SK-N-MC (cell line): ENCODE results near the gene TMEM41B.
"Not testable (repeated sequence)": the region's sequence is repeated elsewhere in the genome, so short reads cannot be mapped to it uniquely, and the experiment has no call there.

Experiments used
- DNase-seq: peaks from one replicate; pipeline ENCODE4 v3.0.0-alpha.2; 2011; ENCODE audit warnings: low read depth, low spot score
- H3K27ac ChIP-seq: fragments of 200-600 bp; sonication (generic); 2 replicates; pipeline ENCODE4 v1.5.1; 2016; ENCODE audit warnings: mixed run types
- H3K36me3 ChIP-seq: fragments of 200-600 bp; sonication (generic); 2 replicates; pipeline ENCODE4 v1.6.1; 2017; ENCODE audit warnings: antibody characterized with exemption, low read length, mixed read lengths; ENCODE audit not compliant: insufficient read depth
- H3K4me3 ChIP-seq: fragments of 200-600 bp; sonication (generic); 2 replicates; pipeline ENCODE4 v1.5.1; 2016
- H3K9ac ChIP-seq: fragments of 200-600 bp; sonication (generic); 2 replicates; pipeline ENCODE4 v1.8.0; 2017; ENCODE audit warnings: mixed run types, mixed read lengths; ENCODE audit not compliant: insufficient read length
- H3K9me3 ChIP-seq: fragments of 200-600 bp; sonication (generic); 2 replicates; pipeline ENCODE4 v1.6.1; 2017; ENCODE audit warnings: low read depth, mild to moderate bottlenecking, antibody characterized with exemption, low read length, moderate library complexity, mixed read lengths
- EZH2 ChIP-seq: fragments of 200-600 bp; sonication (generic); IDR thresholded peaks from one replicate; pipeline ENCODE4 v1.6.1; 2017; ENCODE audit warnings: antibody characterized with exemption
- FOXP2 ChIP-seq: optimal IDR thresholded peaks from 2 replicates; pipeline ENCODE3; 2011; ENCODE audit warnings: mild to moderate bottlenecking, moderate library complexity; ENCODE audit not compliant: insufficient read depth; ENCODE audit errors: extremely low read length, control extremely low read depth
- POLR2AphosphoS5 ChIP-seq: IDR thresholded peaks from 2 replicates; pipeline ENCODE4 v1.6.1; 2012; ENCODE audit warnings: mild to moderate bottlenecking, low read depth, low read length, borderline replicate concordance

The TMEM41B gene

DNA sequence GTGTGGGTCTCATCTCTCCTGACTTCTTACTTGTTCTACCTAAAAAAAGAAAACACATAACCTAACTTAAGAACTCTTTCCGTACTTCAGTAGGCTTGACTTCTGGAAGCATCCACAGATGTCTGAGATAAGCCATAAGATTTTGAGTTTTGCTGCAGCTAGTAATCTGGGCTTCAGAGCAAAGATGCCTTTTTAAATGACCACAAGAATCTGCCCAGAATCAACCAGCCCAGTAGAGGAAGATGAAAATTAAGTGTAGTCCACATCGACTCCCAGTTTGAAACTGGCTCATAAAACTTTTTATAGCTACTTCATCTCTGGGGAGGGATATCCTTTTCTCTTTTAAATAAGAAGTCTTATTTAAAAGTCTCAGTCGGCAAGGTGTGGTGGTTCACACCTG is 60.0 kb downstream of the TMEM41B start:
- TF ChIP-seq EZH2 (no peak), FOXP2 (no peak), POLR2AphosphoS5 (no peak)
- H3K4me3 ChIP-seq = no peak overlapping the region
- H3K27ac ChIP-seq = no peak overlapping the region
- no peak overlapping the region for H3K9ac ChIP-seq
- H3K36me3 ChIP-seq = peaks cover 5% of the 10 kb centered on the region; the same call in 1 of the 2 replicates
- DNase-seq = no peak
- H3K9me3 ChIP-seq = no peaks in the 10 kb centered on the region

DNA sequence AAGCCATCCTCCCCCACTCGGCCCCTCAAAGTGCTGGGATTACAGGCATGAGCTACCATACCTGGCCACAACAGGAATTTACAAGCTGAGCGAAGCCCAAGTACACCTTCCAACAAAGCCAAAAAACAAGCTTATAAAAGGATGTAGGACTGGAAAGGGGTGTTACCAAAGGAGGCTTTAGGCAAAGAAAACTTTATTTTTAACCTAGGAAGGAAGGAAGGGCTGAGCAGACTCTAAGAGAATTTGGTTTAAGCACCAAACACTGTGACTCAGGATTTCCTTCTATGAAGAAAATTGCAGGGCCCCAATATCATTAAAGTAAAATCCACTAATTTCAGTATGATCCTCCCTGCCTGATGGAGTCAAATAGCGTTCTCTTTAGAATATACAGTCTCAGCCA is 61.3 kb downstream of the TMEM41B start:
- TF ChIP-seq POLR2AphosphoS5 = no peak
- TF ChIP-seq EZH2 = no peak
- TF ChIP-seq FOXP2 = no peak
- H3K9me3 ChIP-seq = no peaks in the 10 kb centered on the region
- no peak overlapping the region for H3K27ac ChIP-seq
- H3K9ac ChIP-seq = no peak overlapping the region
- no peak for DNase-seq
- H3K36me3 ChIP-seq = no peaks in the 10 kb centered on the region; the same call in 1 of the 2 replicates
- H3K4me3 ChIP-seq = no peak overlapping the region

DNA sequence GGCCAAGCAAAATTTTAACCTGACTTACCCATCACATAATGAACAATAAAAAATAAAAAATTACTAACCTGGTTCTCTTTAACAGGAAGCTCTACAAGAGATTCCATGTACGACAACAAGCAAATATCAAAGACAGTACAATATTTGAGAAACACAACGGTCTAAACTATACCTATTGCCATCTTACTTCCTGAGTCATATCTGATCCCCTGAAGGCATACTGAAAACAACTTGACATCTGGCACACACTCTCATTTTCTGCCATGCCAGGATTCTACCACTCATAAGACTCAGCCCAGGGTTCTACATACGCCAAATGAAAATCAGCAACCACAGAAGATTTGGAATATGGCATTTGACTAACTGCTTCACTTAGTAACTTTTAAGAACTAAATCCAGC is 63.1 kb downstream of the TMEM41B start:
- Histone ChIP-seq H3K36me3 (no peaks in the 10 kb centered on the region; the same call in 1 of the 2 replicates), H3K9me3 (no peaks in the 10 kb centered on the region), H3K4me3 (no peak overlapping the region), H3K27ac (peak overlapping the region; percentile 54; the same call in 1 of the 2 replicates), H3K9ac (no peak overlapping the region)
- TF ChIP-seq FOXP2 (no peak), POLR2AphosphoS5 (no peak), EZH2 (no peak)
- no peak for DNase-seq

DNA sequence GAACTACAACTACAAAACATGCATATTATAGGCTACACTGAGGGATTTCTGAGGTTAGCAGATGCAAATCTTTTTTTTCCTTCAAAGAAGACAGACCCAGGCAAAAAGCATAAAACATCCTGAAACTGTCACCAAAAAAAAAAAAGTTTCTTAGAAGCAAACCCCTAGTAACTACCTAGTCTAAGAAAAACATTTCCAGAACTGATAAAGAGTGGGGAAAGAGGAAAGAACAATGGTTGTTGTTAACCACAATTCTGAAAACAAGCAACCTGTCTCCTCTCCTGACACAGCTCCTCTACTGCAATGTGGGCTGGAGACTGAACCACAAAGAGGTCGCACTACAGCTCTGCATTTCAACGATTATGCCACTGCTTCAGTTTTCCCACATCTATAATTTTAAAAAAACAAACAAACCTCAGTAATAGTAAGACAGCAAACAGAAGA is 64.2 kb downstream of the TMEM41B start:
- TF ChIP-seq POLR2AphosphoS5 (no peak), FOXP2 (no peak), EZH2 (no peak)
- Histone ChIP-seq H3K36me3 (no peaks in the 10 kb centered on the region), H3K9me3 (no peaks in the 10 kb centered on the region), H3K4me3 (no peak overlapping the region), H3K9ac (peak overlapping the region; percentile 2), H3K27ac (peak overlapping the region; percentile 19; the same call in 1 of the 2 replicates)
- no peak for DNase-seq

DNA sequence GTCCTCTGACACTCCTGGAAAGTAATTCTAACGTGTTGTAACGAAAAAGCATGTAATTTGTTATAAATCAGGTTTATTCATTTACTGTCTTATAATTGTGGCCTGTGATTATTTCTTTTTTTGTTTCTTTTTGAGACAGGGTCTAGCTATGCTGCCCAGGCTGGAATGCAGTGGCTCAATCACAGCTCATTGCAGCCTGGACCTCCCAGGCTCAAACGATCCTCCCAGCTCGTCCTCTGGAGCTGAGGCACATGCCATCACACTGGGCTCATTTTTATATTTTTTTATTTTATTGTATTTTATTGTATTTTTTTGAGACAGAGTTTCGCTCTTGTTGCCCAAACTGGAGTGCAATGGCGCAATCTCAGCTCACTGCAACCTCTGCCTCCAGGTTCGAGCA is 65.1 kb downstream of the TMEM41B start:
- TF ChIP-seq POLR2AphosphoS5 (no peak), EZH2 (no peak), FOXP2 (no peak)
- Histone ChIP-seq H3K9ac (no peak overlapping the region), H3K36me3 (no peaks in the 10 kb centered on the region), H3K4me3 (no peak overlapping the region), H3K9me3 (no peaks in the 10 kb centered on the region), H3K27ac (no peak overlapping the region)
- no peak for DNase-seq

DNA sequence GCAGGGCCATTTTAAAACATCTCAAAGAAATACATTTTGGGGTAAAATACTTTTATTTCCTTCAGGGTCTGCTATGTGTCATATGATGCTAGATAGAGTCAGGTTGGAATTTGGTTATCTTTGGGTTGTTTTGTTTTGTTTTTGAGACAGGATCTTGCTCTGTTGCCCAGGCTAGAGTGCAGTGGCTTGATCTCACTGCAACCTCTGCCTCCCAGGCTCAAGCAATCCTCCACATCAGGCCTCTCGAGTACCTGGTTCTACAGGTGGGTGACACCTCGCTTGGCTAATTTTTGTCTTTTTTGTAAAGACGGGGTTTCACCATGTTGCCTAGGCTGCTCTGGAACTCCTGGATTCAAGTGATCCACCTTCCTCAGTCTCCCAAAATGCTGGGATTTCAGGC is 66.5 kb downstream of the TMEM41B start:
- no peak overlapping the region for H3K9ac ChIP-seq
- H3K27ac ChIP-seq = no peak overlapping the region
- no peaks in the 10 kb centered on the region for H3K9me3 ChIP-seq
- no peak overlapping the region for H3K4me3 ChIP-seq
- H3K36me3 ChIP-seq = no peaks in the 10 kb centered on the region
- TF ChIP-seq POLR2AphosphoS5 (no peak), EZH2 (no peak), FOXP2 (no peak)
- no peak for DNase-seq

DNA sequence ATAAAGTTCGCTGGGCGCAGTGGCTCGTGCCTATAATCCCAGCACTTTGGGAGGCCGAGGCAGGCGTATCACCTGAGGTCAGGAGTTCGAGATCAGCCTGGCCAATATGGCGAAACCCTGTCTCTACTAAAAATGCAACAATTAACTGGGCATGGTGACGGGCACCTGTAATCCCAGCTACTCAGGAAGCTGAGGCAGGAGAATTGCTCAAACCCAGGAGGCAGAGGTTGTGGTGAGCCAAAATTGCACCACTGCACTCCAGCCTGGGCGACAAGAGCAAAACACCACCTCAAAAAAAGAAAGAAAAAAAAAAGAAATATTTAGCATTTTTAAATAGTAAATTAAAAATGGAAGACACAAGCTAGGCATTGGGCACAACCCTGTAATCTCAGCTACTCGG is 78.2 kb downstream of the TMEM41B start:
- H3K9ac ChIP-seq, H3K27ac ChIP-seq, DNase-seq, H3K4me3 ChIP-seq, H3K9me3 ChIP-seq, H3K36me3 ChIP-seq: not testable (repeated sequence)

DNA sequence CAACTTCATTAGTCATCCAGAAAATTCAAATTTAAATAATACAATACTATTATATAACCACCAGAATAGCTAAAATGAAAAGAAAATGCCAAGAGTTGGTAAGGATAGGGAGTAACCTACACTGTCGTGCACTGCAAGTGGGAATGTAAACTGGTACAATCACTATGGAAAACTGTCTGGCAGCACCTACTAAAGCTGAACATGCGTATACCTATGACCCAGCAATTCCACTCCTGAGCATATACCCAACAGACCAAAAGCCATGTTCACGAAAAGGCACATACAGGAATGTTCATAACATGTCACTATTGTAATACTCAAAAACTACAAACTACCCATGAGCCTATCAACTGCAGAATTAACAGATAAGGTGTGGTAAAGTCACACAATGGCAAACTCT is 81.9 kb downstream of the TMEM41B start:
- Histone ChIP-seq H3K4me3 (no peak overlapping the region), H3K36me3 (peaks cover 4% of the 10 kb centered on the region; the same call in 1 of the 2 replicates), H3K9me3 (peaks cover 4% of the 10 kb centered on the region; the same call in 1 of the 2 replicates), H3K9ac (no peak overlapping the region), H3K27ac (peak overlapping the region; percentile 51; the same call in 1 of the 2 replicates)
- no peak for DNase-seq
- TF ChIP-seq POLR2AphosphoS5 (no peak), FOXP2 (no peak), EZH2 (no peak)

DNA sequence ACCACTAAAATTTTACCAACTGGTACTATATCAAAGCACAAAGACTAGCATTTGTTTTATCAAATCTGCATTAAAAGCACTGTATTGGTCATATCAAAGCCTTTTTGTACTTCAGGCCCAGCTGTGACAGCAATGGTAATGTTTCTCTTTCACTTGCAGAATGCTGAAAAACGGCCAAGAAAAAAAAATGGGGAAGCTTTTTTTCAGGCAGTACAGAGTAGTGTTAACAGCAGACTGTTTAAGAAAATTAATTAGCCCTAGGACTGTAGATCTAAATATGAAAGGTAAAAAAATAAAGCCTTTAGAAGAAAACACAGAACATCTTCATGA is 82.6 kb downstream of the TMEM41B start:
- TF ChIP-seq EZH2 = no peak
- TF ChIP-seq POLR2AphosphoS5 = no peak
- no peak for TF ChIP-seq FOXP2
- DNase-seq = no peak
- Histone ChIP-seq H3K9me3 (peaks cover 4% of the 10 kb centered on the region; the same call in 1 of the 2 replicates), H3K36me3 (peaks cover 4% of the 10 kb centered on the region; the same call in 1 of the 2 replicates), H3K4me3 (no peak overlapping the region), H3K27ac (peak overlapping the region; percentile 51; the same call in 1 of the 2 replicates), H3K9ac (no peak overlapping the region)
